Ureter (tissue), 1 donor: Measurements from ENCODE around the gene ITM2C. TPM values are rescaled to one million over a fixed set of nuclear protein-coding genes. Genes with fewer than 3 reads are reported as not detected.
A peak's percentile ranks its signal among the peaks of the same experiment; 100 is the strongest.

Experiments
- DNase-seq: peaks from one replicate; pipeline ENCODE4 v3.0.0-alpha.2; 2020; ENCODE audit warnings: low spot score
- total RNA-seq: library from RNA; stranded (reverse); gene quantifications from one replicate; pipeline ENCODE4 v1.2.4, GENCODE V29; 2023
- donor health status: DM: yes; HTN: yes; CAD: no.

ITM2C gene
- total RNA-seq, 1 donor from 2014 or later, result 227 TPM

DNA sequence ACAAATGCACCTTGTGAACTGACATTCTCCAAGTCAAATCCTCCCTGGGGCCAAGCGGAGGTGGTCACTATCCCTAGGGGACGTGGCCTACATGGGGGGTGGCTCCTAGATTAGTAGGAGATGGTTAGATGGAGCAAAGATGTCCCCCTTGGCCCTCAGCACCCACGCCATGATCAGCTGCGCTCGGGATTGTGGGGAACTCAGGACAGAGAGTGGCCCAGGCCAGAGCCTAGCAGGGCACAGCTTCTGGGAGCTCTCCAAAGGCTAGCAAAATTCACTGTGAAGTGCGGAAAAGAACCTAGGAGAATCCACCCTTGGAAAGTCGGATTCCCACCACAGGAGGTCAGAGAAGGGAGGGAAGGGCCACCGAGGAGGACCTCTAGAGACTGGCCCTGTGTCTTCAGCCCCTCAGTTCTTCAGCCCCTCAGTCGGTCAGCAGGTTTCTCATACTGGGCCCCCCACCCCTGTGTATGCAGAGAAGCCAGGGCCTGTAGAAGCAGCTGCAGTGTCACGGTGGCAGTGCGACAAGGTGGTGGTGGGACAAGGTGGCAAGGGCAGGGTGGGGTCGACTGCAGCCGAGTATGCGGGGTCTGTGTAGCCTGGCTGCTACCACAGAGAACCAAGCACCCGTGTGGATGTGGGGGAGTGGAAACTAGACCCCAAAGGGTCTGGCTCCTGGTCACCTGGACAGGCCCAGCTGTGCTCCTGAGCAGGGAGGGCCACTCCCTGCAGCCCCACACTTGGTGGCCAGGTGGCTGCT, 41.9 kb downstream of the ITM2C start:
- DNase-seq, result peak; percentile 30

DNA sequence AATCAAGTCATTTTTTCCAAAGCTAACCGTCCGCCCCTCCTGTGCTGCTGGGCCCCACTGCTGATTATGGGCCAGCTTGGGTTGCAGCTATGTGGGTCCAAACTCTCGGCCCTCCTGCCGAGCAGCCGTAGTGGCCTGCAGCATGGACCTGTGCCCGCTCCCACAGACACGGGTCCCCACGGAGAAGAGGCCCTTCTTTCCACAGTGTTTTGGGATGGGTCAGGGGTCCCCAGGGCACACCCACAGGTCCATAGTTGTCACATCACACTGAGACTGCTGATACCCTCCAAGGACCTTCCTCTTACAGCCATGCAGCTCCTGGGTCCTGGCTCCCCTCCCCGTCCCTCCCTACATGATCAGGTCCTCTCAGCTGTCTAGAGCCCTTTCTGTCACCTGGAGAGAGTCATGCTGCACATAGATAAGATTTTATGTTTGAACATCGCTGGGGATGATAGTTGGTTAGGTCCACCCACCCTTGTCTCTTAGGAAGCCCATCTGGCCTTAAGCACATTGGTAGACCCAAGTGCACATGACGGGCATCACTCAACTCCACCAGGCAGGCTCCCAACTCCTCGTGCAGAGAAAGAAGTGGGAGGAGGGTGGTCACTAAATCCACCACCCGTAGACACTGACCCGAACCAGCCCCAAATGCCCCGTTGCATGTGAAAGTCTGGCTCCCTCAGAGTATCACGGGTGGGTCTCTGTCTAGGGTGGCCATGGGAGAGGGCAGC, 42.8 kb downstream of the ITM2C start:
- peak; percentile 32 for DNase-seq

DNA sequence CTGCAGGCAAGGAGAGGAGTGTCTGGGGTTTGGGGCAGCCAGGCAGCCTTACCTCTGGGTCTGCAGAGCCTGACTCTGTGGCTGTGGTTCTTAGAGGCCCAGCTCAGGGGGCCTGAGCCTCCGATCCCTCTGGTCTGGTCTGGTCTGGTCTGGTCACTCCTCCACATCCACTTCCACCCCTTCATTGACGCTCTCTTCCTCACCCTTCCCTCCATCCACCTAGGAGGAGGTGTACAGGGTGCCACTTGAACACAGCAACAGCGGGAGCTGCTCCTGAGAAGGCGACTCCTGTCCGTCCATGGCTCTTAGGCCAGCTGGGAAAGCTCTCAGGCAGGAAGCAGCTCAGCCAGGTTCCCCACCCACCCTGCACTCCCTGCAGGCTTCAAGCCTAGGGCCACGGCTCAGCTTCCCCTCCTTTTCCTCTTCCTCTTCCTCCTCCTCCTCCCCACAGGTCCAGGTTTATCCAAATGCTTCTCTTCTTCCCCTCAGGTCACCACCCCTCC, 43.4 kb downstream of the ITM2C start:
- no peak for DNase-seq

DNA sequence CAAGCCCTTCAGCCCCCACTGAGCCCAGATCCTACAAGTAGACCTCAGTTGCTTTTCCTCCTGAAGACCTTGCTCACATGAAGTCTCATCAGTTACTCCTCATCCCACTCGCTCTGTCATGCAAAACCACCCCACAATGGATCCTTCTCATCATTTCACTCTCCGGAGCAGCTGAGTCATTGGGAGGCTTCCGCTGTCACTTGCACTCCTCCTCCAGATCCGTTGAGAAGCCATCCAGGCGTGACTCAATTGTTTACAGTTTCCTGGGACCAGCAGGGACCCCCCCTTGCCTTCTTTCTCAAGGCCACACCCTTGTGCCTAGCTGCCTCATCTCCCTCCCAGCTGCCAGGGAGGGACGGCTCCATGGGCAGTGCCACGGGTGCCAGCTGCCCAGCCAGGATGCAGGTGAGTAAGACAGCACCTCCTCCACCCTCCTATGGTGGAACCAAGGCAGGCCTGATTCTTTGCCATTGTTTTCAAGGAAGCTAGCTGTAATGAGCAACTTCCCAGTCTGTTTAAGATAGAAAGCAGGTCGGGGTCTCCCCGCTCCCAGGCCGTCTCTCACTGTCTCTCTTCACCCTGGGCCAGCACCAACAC, 44.0 kb downstream of the ITM2C start:
- no peak for DNase-seq

DNA sequence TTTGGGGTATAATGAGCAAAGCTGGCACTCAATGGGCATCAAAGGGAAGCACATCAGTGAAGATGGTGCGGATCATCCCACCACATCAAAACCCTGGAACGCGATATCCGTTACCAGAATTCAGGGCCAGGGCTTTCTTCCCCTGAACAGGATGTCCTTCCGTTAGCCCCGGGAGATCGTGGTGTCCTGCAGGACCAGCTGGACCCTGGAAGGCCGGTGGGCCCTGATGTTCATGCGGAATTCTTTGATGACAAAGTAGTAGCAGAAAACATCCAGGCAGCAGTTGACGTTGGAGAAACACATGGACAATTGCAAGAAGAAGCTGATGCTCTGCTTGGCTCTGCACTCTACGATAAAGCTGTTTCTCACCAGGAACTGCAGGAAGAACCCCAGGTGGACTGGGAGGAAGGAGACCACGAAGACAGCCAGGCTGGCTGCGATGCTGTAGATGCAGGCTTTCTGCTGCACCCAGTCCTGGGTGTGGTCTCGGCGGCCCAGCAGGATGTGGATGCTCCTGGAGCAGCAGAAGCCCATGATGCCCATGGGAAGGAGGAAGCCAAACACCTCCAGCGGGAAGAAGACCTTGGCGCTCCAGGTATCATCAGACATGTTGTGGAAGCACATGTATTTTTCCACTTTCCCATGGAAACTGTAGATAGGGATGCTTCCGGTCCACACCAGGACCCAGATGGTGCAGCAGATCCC, 45.3 kb downstream of the ITM2C start:
- DNase-seq, result no peak

DNA sequence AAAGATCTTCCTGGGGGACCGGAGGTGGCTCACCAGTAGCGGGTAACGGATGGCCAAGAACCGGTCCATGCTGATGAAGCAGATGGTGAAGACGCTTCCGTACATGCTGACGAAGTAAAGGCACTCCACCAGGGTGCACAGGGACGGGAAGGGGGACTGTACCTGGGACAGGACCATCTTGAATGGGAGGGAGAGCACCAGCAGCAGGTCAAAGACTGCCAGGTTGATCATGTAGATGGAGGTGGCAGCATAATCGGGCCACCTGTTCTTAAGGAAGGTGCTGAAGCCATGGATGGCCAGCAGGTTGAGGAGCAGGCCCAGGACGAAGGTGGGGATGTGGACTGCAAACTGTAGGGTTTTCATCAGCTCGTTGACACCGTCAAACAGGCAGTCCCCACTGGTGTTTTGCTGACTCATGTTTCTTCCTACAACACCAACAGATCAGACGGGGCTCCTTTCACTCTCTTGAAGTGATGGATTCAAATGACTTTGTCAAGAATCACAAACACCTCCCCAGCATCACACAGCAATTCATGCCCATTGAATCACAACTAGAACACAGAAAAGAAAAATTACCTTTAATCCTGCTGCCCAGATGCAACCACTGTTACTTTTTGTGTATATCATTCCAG, 45.9 kb downstream of the ITM2C start:
- DNase-seq, result no peak

DNA sequence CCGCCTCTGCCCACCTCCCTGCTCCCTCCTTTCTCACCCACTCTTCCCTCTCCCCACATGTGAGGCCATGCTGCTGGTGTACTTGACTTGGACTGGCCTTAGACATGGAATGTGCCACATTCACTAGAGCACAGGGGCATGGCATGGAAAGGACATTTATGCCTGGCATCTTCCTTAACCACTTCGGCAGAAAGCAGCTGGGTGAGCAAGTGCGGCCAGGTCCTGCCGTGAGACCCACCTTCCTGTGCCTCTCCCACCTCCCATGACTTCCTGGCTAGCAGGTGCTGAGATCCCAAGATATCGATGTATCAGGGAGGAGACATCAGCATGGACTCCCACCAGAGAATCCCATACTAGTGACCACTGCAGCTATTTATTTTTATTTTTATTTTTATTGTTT, 47.3 kb downstream of the ITM2C start:
- no peak for DNase-seq

DNA sequence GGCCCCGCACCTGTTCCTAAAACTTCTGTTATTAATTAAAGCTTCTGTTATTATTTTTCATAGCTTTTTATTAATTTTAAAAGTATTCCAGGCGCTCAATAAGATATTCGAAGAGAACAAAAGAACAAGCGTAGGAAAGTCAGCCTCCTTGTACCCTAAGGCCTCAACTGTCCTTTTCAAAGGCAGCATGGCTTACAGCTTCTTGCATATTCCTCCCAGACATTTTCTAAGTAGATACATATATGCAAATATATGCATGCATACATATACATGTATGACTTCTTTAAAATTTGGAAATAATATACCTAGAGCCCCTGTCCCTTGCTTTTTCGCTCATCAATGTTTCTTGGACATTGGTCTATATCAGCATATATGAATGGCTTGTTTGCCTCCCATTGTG, 48.0 kb downstream of the ITM2C start:
- no peak for DNase-seq

DNA sequence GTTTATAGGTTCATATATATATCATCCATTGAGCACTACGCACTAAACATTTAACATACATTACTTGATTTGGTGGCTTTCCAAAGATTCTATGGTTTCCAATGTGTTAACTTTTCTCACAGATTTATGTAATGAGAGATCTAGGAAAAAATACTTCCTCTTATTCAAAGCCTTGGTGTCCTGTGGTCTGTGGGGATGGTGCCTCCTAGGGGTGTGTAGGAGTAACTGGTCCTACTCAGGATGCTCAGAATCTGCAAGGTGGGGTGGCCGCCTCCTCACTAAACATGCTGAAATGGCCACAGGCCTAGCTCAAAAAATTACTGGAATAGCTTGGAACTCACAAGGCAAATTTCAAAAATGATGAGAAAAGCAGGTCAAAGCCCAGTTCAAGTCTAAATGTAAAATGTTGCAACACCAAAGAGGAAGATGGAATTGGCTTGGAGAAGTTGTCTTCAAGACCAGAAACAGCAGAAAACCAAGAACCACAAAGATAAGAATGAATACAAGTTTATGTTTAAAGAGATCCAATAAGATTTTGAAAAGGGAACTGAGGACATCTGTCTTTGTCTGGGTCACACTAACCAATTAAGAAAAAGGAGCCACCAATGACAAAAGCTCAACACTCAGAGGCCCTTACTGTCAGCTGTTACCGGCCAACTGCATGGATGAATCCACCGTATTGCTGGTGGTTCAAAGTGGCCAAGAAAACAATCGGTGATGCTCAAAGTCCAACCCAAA, 48.8 kb downstream of the ITM2C start:
- no peak for DNase-seq

DNA sequence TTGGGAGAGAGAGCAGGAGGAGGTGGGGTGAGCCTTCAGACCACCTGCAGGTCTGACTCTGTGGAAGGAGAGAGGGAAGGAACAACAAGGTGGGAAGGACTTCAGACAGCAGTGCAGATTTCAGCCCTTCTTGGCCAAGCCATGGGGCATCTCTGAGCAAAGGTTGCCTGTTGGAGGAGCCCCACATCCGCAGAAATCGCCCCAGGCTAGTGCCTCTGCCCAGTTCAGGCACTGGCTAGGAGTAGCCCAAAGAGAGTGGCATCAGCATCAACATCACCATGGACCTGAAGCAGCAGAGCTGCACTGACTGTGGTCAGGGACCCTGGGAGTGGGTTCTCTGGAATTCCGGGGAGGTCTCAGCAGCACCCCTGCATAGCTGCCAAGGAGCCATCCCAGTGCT, 50.1 kb downstream of the ITM2C start:
- no peak for DNase-seq

DNA sequence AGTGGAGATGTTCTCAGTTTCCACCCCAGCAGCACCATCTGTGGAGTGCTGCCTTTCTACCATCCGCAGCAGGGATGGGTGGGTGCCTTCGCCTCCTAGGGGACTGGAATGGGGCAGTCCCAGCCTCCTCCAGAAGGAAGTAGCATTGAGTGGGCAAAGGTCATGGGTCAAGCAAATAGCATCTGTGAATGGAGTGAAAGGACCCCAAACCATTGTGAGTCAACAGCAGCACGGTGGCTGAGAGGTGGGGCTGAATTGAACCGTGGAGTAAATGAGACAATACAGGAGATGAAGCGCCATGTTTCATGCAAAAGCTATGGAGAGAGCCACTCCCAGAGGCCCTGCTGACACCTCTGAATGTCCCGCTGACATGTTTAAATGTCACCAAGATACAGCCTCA, 50.6 kb downstream of the ITM2C start:
- no peak for DNase-seq

DNA sequence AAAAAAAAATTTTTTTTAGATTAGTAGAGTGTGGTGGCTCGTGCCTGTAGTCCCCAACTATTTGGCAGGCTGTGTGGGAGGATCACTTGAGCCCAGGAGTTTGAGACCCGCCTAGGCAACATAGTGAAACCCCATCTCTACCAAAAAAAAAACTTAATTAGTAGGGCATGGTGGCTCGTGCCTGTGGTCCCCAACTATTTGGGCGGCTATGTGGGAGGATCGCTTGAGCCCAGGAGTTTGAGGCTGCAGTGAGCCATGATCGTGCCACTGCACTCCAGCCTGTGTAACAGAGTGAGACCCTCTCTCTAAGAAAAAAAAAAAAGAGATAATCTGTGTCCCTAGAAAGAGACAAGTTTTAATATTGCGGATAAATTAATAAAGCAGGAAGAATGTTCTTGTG, 51.5 kb downstream of the ITM2C start:
- no peak for DNase-seq

DNA sequence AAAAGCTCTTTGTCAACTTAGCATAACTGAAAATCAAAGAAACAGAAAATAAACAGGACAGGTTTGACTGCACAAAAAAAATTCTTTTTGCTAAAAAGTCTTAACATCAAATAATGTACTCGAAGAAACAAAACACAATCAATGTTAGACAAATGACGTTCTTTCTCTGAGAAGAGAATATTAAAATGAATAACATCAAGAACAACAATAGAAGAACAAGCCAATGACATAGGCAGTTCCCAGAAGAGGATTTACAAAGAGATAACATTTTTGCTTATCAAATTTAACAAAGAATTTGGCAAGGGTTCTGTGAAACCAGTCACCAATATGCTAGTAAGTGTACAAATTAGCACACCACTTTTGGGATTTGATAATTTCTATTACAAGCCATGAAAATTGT, 54.5 kb downstream of the ITM2C start:
- no peak for DNase-seq

DNA sequence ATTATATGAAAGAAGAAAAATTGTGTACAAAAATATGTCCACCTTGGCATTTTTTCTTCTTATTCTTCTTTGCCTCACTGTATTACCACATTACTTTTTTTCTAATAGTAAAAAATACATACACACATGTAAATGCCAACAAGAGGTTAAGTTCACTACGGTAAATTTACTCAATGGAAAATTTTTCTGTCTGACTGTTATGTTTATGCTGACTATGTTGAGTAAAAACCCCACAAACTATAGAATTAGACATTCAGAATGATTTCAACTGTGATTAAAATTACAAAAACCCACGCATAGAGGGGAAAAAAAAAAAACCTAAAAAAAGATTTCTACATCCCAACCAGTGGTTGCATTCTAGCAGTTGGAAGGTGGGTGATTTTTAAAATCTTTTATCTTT, 54.9 kb downstream of the ITM2C start:
- DNase-seq, result no peak

DNA sequence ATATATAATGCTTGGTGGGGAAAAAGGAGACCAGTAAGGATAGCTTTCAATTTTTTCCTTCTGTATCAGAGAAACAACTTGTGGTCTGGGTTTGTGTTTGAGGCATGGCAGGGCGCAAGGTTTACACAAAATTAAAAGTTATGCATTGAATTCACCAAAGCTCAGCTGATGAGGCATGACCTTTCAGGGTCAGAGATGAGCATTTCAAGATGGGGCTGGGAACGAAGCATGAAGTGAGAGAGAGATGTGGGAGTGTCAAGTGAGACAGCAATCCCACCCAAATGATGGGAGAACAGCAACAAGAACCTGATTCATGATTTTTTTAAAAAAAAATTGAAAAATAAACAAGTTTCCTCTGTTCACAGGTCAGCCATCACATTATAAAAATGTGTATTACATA, 55.4 kb downstream of the ITM2C start:
- DNase-seq, result no peak

DNA sequence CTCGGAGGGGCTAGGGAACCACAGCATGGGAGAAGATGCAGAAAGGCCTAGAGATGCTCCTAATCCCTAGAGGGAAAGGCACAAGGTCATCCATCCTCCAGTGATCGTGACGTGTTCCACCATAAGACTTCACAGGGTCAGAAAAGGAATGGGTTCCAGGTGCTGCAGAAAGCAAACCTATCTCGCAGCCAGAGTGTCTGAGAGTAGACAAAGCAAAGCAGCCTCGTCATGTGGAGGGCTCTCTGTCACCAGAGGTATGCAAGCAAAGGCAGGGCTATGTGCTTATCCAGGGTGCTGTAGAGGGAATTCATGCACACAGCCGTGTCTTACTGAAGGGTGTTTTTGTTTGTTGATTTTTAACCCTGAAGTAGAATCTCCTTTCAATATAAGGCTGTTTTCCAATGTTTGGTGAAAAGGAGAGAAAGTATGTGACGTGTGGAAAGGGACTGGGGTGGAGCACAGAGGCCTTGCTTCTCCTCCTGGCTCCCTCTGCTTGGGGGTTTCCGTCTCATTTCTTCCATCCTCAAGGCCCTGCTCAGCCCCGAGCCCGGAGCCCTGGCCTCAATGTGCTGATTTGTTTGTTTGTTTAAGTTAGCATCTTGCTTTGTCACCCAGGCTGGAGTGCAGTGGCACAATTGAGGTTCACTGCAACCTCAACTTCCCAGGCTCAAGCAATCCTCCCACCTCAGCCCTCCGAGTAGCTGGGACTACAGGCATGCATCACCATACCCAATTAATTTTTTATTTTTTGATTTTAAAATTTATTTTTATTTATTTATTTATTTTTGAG, 57.3 kb downstream of the ITM2C start:
- DNase-seq, result no peak

DNA sequence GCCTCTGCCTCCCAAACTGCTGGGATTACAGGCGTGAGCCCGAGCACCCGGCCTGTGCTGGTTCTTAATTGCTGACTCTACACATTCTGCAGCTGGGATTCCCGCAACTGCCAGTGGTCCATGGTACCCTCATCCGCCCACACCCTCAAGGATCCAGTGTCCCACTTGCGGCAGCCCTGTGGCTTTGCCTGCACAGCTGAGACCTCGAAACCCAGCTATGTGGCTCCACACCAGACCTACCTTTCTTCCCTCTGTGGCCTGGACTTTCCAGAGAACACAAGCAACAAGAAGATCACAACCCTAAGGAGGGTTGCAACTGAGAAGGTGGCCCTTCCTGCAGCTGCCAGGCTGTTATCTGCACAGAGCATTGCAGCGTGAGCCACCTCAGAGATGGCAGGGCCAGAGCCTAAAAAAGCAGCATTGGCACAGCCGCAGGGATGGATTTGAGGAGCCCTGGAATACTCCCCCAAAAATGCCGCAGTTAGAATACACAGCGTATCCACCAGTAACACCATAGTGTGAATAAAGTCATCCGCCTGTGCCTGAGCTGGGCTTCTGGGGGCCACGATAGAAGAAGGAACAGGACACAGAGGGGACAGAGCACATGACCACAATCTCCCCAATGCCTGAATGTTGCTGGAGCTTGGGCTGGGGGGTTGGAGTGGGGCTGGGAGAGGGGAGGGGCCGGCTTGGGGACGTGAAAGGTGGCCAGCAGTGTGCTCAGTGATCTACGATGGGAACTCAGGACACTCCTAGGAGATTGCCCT, 58.4 kb downstream of the ITM2C start:
- DNase-seq, result no peak

DNA sequence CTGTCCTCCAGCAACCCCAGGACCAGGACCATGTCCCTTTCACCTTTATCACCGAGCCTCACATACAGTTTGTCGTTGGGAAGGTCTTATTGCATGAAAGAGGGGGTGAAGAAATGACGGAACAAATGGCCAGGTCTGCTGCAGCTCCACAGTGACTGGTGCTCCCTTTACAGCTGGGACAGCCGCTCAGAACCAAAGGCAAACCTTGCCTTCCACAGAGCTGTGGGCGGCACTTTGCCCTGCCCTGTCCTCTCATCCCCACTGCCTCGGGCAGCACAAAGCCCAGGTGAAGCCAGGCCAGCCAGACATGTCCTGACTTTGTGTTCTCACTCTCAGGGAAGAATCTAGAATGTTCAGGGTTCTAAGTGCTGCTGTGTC, 59.3 kb downstream of the ITM2C start:
- no peak for DNase-seq
